H1 (cell line): ENCODE results near the gene NUDT6. TPM values are rescaled to one million over a fixed set of nuclear protein-coding genes. Genes with fewer than 3 reads are reported as not detected.

Experiments used
- CTCF ChIA-PET: fragments of 300-600 bp; sonication (Branson Sonifier 250); formaldehyde crosslinking; loops from one replicate; lab custom pipeline; 2021; ENCODE audit not compliant: partially characterized antibody; lab: Charles Lee
- POLR2A ChIA-PET: fragments of 300-600 bp; sonication (Branson Sonifier 250); formaldehyde crosslinking; loops from one replicate; lab custom pipeline; 2021; ENCODE audit warnings: inconsistent platforms; ENCODE audit not compliant: partially characterized antibody; lab: Charles Lee
- DNase-seq, 2 experiments: peaks; one replicate each; pipeline versions ENCODE4 v3.0.0 to v3.0.0-alpha.2; 2010 to 2022; ENCODE audit warnings: low spot score in 2 of 2, low read depth in 1 of 2, mixed read lengths in 1 of 2
- FAIRE-seq: peaks from 2 replicates; lab custom pipeline; 2011; peaks lifted over from hg19 to GRCh38; lab: Jason Lieb, UNC
- H2AFZ ChIP-seq: 2 replicates; pipeline ENCODE4 v1.8.1; 2012; ENCODE audit warnings: low read length, inconsistent platforms
- H2AK5ac ChIP-seq: 2 replicates; pipeline ENCODE4 v1.6.1; 2013; ENCODE audit warnings: low read depth, low read length
- H2BK120ac ChIP-seq: replicated peaks from 2 replicates; pipeline ENCODE3; 2013; ENCODE audit warnings: low read depth, low read length, inconsistent platforms
- H2BK12ac ChIP-seq: 2 replicates; pipeline ENCODE4 v1.6.1; 2013; ENCODE audit warnings: low read depth, low read length
- H2BK15ac ChIP-seq: 2 replicates; pipeline ENCODE4 v1.6.1; 2013; ENCODE audit warnings: low read length
- H2BK20ac ChIP-seq: 2 replicates; pipeline ENCODE4 v1.6.1; 2013; ENCODE audit warnings: low read length
- H2BK5ac ChIP-seq: 2 replicates; pipeline ENCODE4 v1.6.1; 2013; ENCODE audit warnings: low read depth, low read length
- H3K14ac ChIP-seq: 2 replicates; pipeline ENCODE4 v1.6.1; 2013; ENCODE audit warnings: inconsistent platforms; ENCODE audit not compliant: insufficient read length
- H3K18ac ChIP-seq: 2 replicates; pipeline ENCODE4 v1.6.1; 2013; ENCODE audit warnings: low read length; ENCODE audit errors: extremely low read depth
- H3K23ac ChIP-seq: 2 replicates; pipeline ENCODE4 v1.6.1; 2013; ENCODE audit warnings: inconsistent platforms; ENCODE audit not compliant: insufficient read length
- H3K23me2 ChIP-seq: 2 replicates; pipeline ENCODE4 v1.6.1; 2013; ENCODE audit warnings: low read depth, low read length
- H3K27ac ChIP-seq: 2 replicates; pipeline ENCODE4 v1.6.1; 2011; ENCODE audit warnings: low read depth, low read length, inconsistent platforms
- H3K27me3 ChIP-seq, 4 experiments: replicated peaks in 1 of 4; 1 replicate in 1 of 4; 2 replicates in 3 of 4; pipeline versions ENCODE4 v1.6.1 to v1.8.1; 2011 to 2013; ENCODE audit warnings: low read length in 3 of 4, mild to moderate bottlenecking in 3 of 4, inconsistent platforms in 2 of 4, mixed read lengths in 2 of 4, moderate library complexity in 1 of 4; ENCODE audit not compliant: control insufficient read depth in 3 of 4, insufficient read depth in 3 of 4; ENCODE audit errors: extremely low read depth in 1 of 4
- H3K36me3 ChIP-seq, 4 experiments: 2 replicates each; pipeline versions ENCODE4 v1.6.1 to v1.8.1; 2011 to 2013; ENCODE audit warnings: mild to moderate bottlenecking in 4 of 4, low read length in 3 of 4, moderate library complexity in 2 of 4, control low read depth in 1 of 4, inconsistent platforms in 1 of 4; ENCODE audit not compliant: insufficient read depth in 4 of 4, control insufficient read depth in 2 of 4
- H3K4ac ChIP-seq: replicated peaks from 2 replicates; pipeline ENCODE3; 2013; ENCODE audit warnings: low read length, low read depth, mixed read lengths, inconsistent platforms; ENCODE audit not compliant: insufficient read length
- H3K4me1 ChIP-seq, 4 experiments: replicated peaks in 1 of 4; 1 replicate in 1 of 4; 2 replicates in 3 of 4; pipeline versions ENCODE4 v1.6.1 to v1.8.1; 2011 to 2013; ENCODE audit warnings: low read length in 3 of 4, inconsistent platforms in 2 of 4, mixed read lengths in 1 of 4; ENCODE audit not compliant: insufficient read depth in 4 of 4, control insufficient read depth in 3 of 4
- H3K4me2 ChIP-seq, 2 experiments: 2 replicates each; pipeline versions ENCODE4 v1.6.1 to v1.8.1; 2011 to 2013; ENCODE audit warnings: low read depth in 2 of 2, low read length in 2 of 2, control low read depth in 1 of 2, inconsistent platforms in 1 of 2, mild to moderate bottlenecking in 1 of 2; ENCODE audit not compliant: insufficient read depth in 1 of 2
- H3K4me3 ChIP-seq, 4 experiments: fragments of 200-600, 300-600 bp in 1 of 4; sonication (generic), shearing (Covaris generic), sonication (Bioruptor Twin) in 1 of 4; 2 replicates each; pipeline versions ENCODE4 v1.5.1 to v1.8.1; 2011 to 2016; ENCODE audit warnings: low read length in 4 of 4, low read depth in 3 of 4, control low read depth in 2 of 4, inconsistent platforms in 2 of 4, mild to moderate bottlenecking in 2 of 4, mixed read lengths in 1 of 4, moderate library complexity in 1 of 4; ENCODE audit not compliant: insufficient read depth in 2 of 4; ENCODE audit errors: extremely low read depth in 1 of 4
- H3K56ac ChIP-seq: replicated peaks from 2 replicates; pipeline ENCODE3; 2013; ENCODE audit warnings: low read depth, mild to moderate bottlenecking, mixed read lengths, low read length, inconsistent platforms; ENCODE audit not compliant: insufficient read length
- H3K79me1 ChIP-seq: 2 replicates; pipeline ENCODE4 v1.6.1; 2013; ENCODE audit warnings: low read depth, low read length, control low read depth
- H3K79me2 ChIP-seq, 2 experiments: 2 replicates each; pipeline versions ENCODE4 v1.6.1 to v1.8.1; 2012 to 2013; ENCODE audit warnings: low read length in 2 of 2, mild to moderate bottlenecking in 2 of 2, inconsistent platforms in 1 of 2; ENCODE audit not compliant: insufficient read depth in 2 of 2, control insufficient read depth in 1 of 2
- H3K9ac ChIP-seq, 4 experiments: replicated peaks in 1 of 4; 1 replicate in 1 of 4; 2 replicates in 3 of 4; pipeline versions ENCODE4 v1.6.1 to v1.8.1; 2011 to 2013; ENCODE audit warnings: low read depth in 3 of 4, low read length in 3 of 4, control low read depth in 2 of 4, mild to moderate bottlenecking in 2 of 4, moderate library complexity in 2 of 4, inconsistent platforms in 1 of 4; ENCODE audit errors: extremely low read depth in 1 of 4
- H3K9me3 ChIP-seq, 2 experiments: 2 replicates each; pipeline versions ENCODE4 v1.6.1 to v1.8.1; 2012 to 2013; ENCODE audit warnings: mild to moderate bottlenecking in 2 of 2, moderate library complexity in 2 of 2, control low read depth in 1 of 2, inconsistent platforms in 1 of 2, low read depth in 1 of 2, low read length in 1 of 2, mixed read lengths in 1 of 2; ENCODE audit not compliant: insufficient read depth in 2 of 2
- H4K20me1 ChIP-seq, 2 experiments: replicated peaks in 1 of 2; 2 replicates each; pipeline versions ENCODE3 to v1.8.1; 2011 to 2013; ENCODE audit warnings: inconsistent platforms in 2 of 2, low read length in 2 of 2, mild to moderate bottlenecking in 1 of 2; ENCODE audit not compliant: insufficient read depth in 2 of 2, control insufficient read depth in 1 of 2
- H4K5ac ChIP-seq: 2 replicates; pipeline ENCODE4 v1.6.1; 2013; ENCODE audit warnings: low read length, low read depth, mixed read lengths, inconsistent platforms; ENCODE audit not compliant: insufficient read length
- H4K8ac ChIP-seq: 2 replicates; pipeline ENCODE4 v1.8.0; 2013; ENCODE audit warnings: mild to moderate bottlenecking, moderate library complexity, low read length, inconsistent platforms; ENCODE audit not compliant: insufficient read depth; ENCODE audit errors: extremely low read depth
- H4K91ac ChIP-seq: replicated peaks from 2 replicates; pipeline ENCODE3; 2013; ENCODE audit warnings: low read length, mixed read lengths, inconsistent platforms; ENCODE audit not compliant: insufficient read length
- BACH1 ChIP-seq: IDR thresholded peaks from 2 replicates; pipeline ENCODE4 v1.6.1; 2012; ENCODE audit warnings: low read length, improper control_type of control experiment
- CEBPB ChIP-seq: IDR thresholded peaks from 2 replicates; pipeline ENCODE4 v1.6.1; 2012; ENCODE audit warnings: low read depth, low read length
- CREB1 ChIP-seq: IDR thresholded peaks from 2 replicates; pipeline ENCODE4 v1.6.1; 2012; ENCODE audit warnings: inconsistent platforms
- E2F6 ChIP-seq: IDR thresholded peaks from 2 replicates; pipeline ENCODE4 v1.6.1; 2012; ENCODE audit warnings: inconsistent platforms
- RNF2 ChIP-seq: fragments of 200-900, 300-1000 bp; sonication (generic); IDR thresholded peaks from 2 replicates; pipeline ENCODE4 v1.7.1; 2016; ENCODE audit warnings: borderline replicate concordance, low read depth, mild to moderate bottlenecking, antibody characterized with exemption, low read length; ENCODE audit not compliant: poor library complexity, severe bottlenecking; ENCODE audit errors: missing control alignments
- SIRT6 ChIP-seq: IDR thresholded peaks from one replicate; pipeline ENCODE4 v1.7.1; 2012; ENCODE audit warnings: low read length, inconsistent platforms
- SIX5 ChIP-seq: IDR thresholded peaks from 2 replicates; pipeline ENCODE4 v1.6.1; 2011; ENCODE audit warnings: mild to moderate bottlenecking, low read depth, low read length
- TEAD4 ChIP-seq: IDR thresholded peaks from 2 replicates; pipeline ENCODE4 v1.6.1; 2012; ENCODE audit warnings: low read depth, low read length, inconsistent platforms, mixed read lengths
- WGBS, 2 experiments: shearing (Covaris generic) in 1 of 2; methylation state at CpG; one replicate each; pipeline versions ENCODE4 v1.1.6 to v1.1.7; 2013 to 2015; ENCODE audit warnings: low lambda C conversion rate in 2 of 2, mixed read lengths in 2 of 2, inconsistent platforms in 1 of 2, low coverage in 1 of 2, missing lambda C conversion rate in 1 of 2; ENCODE audit not compliant: insufficient replicate concordance in 2 of 2, insufficient coverage in 1 of 2, insufficient read length in 1 of 2; ENCODE audit errors: extremely low coverage in 1 of 2, missing lambda C conversion rate in 1 of 2; 5-methylcytosine and 5-hydroxymethylcytosine counted together
- polyA plus RNA-seq, 7 experiments: library from polyadenylated mRNA; depleted of rRNA in 3 of 7; stranded (reverse) in 5 of 7; unstranded in 2 of 7; fragments of >200 nt in 5 of 7; fragments of 200-250 nt in 2 of 7; gene quantifications; 1 replicate in 5 of 7; 2 replicates in 1 of 7; 4 replicates in 1 of 7; pipeline versions ENCODE4 v1.2.1 to v1.2.3, GENCODE V29; 2011 to 2013; ENCODE audit warnings: missing spikeins in 2 of 7, mixed read lengths in 2 of 7
- total RNA-seq: library from RNA; stranded (reverse); fragmentation: NEBNext Ultra II Directional; extraction: Animal tissue kit (Norgen Biotek cat#: 25700); gene quantifications from 2 replicates; pipeline ENCODE4 v1.2.1, GENCODE V29; 2021

NUDT6 gene
- total and polyA plus RNA-seq, 2 of the 8 experiments (the other 6 are each of a cell fraction or from before 2014, with no cell fraction given), result 5.0 to 12.4 TPM

- no peak overlapping the region for H2AK5ac ChIP-seq
- H2BK12ac ChIP-seq, result no peak overlapping the region
- no peaks in the 10 kb centered on the region for H3K27me3 ChIP-seq
- H3K18ac ChIP-seq, result no peak overlapping the region
- FAIRE-seq (no peak), DNase-seq (no peak)
- peaks cover 7 to 15% of the 10 kb centered on the region in 2 experiments for H4K20me1 ChIP-seq
- H4K8ac ChIP-seq, result no peak overlapping the region
- H3K56ac ChIP-seq, result no peak overlapping the region
- no peak overlapping the region for H4K91ac ChIP-seq
- no peak overlapping the region for H3K4ac ChIP-seq
- H3K23ac ChIP-seq, result no peak overlapping the region
- peaks cover 0 to 2% of the 10 kb centered on the region in 2 experiments; a peak in 1 of 4 replicates for H3K9me3 ChIP-seq
- no peak overlapping the region for H2BK20ac ChIP-seq
- H3K79me2 ChIP-seq, result peaks cover 4 to 98% of the 10 kb centered on the region in 2 experiments
- CTCF ChIA-PET, result interaction anchor here (1.2 to 4.1 kb wide), 3 partner anchors 19 to 80 kb away, joined by 3 to 12 read pairs (median 3); no protein-coding TSS in a partner anchor
- TF ChIP-seq SIX5, result no peak
- no peak for TF ChIP-seq SIRT6
- no peak for TF ChIP-seq CREB1
- TF ChIP-seq RNF2, result no peak
- TF ChIP-seq E2F6, result no peak
- TF ChIP-seq BACH1, result no peak
- peak; percentile 60; the same call in 1 of the 2 replicates for TF ChIP-seq CEBPB
- TF ChIP-seq TEAD4, result no peak
- H3K79me1 ChIP-seq, result 0 out of 2 replicates have a peak, but pooled peaks cover 2% of the 10 kb centered on the region
- H3K4me2 ChIP-seq, result no peak overlapping the region
- no peak overlapping the region for H4K5ac ChIP-seq
- WGBS, 2 experiments, result 95% methylated on average over 4 of the region's 4 CpGs; no CpG with 5 or more reads in 1 of the 2 experiments
- H3K4me3 ChIP-seq, result no peak overlapping the region
- no peak overlapping the region for H2BK120ac ChIP-seq
- H2AFZ ChIP-seq, result no peak overlapping the region
- H3K14ac ChIP-seq, result no peak overlapping the region
- peaks cover 0 to 3% (median 0%) of the 10 kb centered on the region in 4 experiments; a peak in 2 of 7 replicates for H3K4me1 ChIP-seq
- H3K23me2 ChIP-seq, result no peaks in the 10 kb centered on the region; the same call in 1 of the 2 replicates
- H3K36me3 ChIP-seq, result peaks cover under 1 to 44% (median 32%) of the 10 kb centered on the region in 4 experiments; a peak in 7 of 8 replicates
- H2BK15ac ChIP-seq, result no peak overlapping the region
- H2BK5ac ChIP-seq, result no peak overlapping the region
- POLR2A ChIA-PET, result interaction anchor here (1.1 to 3.5 kb wide), 7 partner anchors 11 to 116 kb away, joined by 3 to 13 read pairs (median 5); no protein-coding TSS in a partner anchor
- H3K9ac ChIP-seq, result no peak overlapping the region
- H3K27ac ChIP-seq, result no peak overlapping the region
Measured at GRCh38 chr4:122873821-122874593, 48.4 kb downstream of the NUDT6 start.
